Immature natural killer cell (primary cell): ENCODE data around the gene ALKBH1. TPM values are rescaled to one million over a fixed set of nuclear protein-coding genes. Genes with fewer than 3 reads are reported as not detected.
"Not testable (repeated sequence)": the region's sequence is repeated elsewhere in the genome, so short reads cannot be mapped to it uniquely, and the experiment has no call there.

Experiments
- DNase-seq, 3 donors: peaks; one replicate each; pipeline ENCODE4 v3.0.0; 2022; ENCODE audit warnings: mixed read lengths in 1 of 3
- H3K27ac Mint-ChIP-seq, 6 donors: one replicate each; pipeline ENCODE4 v1.8.0; 2020; ENCODE audit warnings: mixed read lengths in 6 of 6, mild to moderate bottlenecking in 5 of 6, inconsistent platforms in 4 of 6, moderate library complexity in 3 of 6
- H3K27me3 Mint-ChIP-seq, 3 donors: one replicate each; pipeline ENCODE4 v1.8.0; 2020 to 2021; ENCODE audit warnings: low read depth in 3 of 3, mild to moderate bottlenecking in 3 of 3, mixed read lengths in 3 of 3, moderate library complexity in 3 of 3, inconsistent platforms in 1 of 3
- H3K36me3 Mint-ChIP-seq, 3 donors: one replicate each; pipeline ENCODE4 v1.8.0; 2020; ENCODE audit warnings: mixed read lengths in 3 of 3, inconsistent platforms in 2 of 3, mild to moderate bottlenecking in 2 of 3
- H3K4me1 Mint-ChIP-seq, 2 donors: one replicate each; pipeline ENCODE4 v1.8.0; 2020; ENCODE audit warnings: inconsistent platforms in 2 of 2, mild to moderate bottlenecking in 2 of 2, mixed read lengths in 2 of 2, moderate library complexity in 1 of 2
- H3K4me3 Mint-ChIP-seq, 5 donors: one replicate each; pipeline ENCODE4 v1.8.0; 2020; ENCODE audit warnings: mild to moderate bottlenecking in 5 of 5, mixed read lengths in 5 of 5, inconsistent platforms in 3 of 5, moderate library complexity in 3 of 5
- H3K9me3 Mint-ChIP-seq, 6 donors: one replicate each; pipeline ENCODE4 v1.8.0; 2020; ENCODE audit warnings: mild to moderate bottlenecking in 6 of 6, mixed read lengths in 6 of 6, inconsistent platforms in 4 of 6, moderate library complexity in 3 of 6
- polyA plus RNA-seq, 3 donors: library from polyadenylated mRNA; unstranded; fragments of 300-500 nt; fragmentation: Illumina TruSeq; gene quantifications; one replicate each; pipeline ENCODE4 v1.2.3, GENCODE V29; 2021

Gene ALKBH1
- polyA plus RNA-seq, result 1 to 10 TPM; 3.3 to 6.2 (median 4.3) TPM

GRCh38 chr14:77707724-77708408 is at the start of gene ALKBH1, which contains the start of gene SLIRP:
Gene ALKBH1 (minus strand): TSS chr14:77708023. CDS start chr14:77708004, 19 bp downstream.
Gene SLIRP (plus strand): TSS chr14:77708103. CDS start chr14:77708112, 9 bp downstream.
- Mint-ChIP-seq H3K36me3 (peaks cover 5 to 13% (median 9%) of the 10 kb centered on the region in 3 donors), H3K27me3 (peaks cover 0 to 7% (median 2%) of the 10 kb centered on the region in 3 donors), H3K4me1 (peaks cover 34 to 50% of the 10 kb centered on the region in 2 donors), H3K4me3 (peak within 1 kb of the TSS; percentile 90 to 96 (median 94)), H3K27ac (peak within 1 kb of the TSS; percentile 83 to 95 (median 90)), H3K9me3 (no peaks in the 10 kb centered on the region)
- peak; percentile 82 to 86 (median 83) for DNase-seq

- Mint-ChIP-seq H3K27ac (peak overlapping the region in 2 of 6 donors; percentile 16 to 35), H3K27me3 (no peaks in the 10 kb centered on the region), H3K4me1 (peaks cover 29 to 74% of the 10 kb centered on the region in 2 donors), H3K36me3 (peaks cover 8 to 31% (median 15%) of the 10 kb centered on the region in 3 donors), H3K9me3 (no peaks in the 10 kb centered on the region), H3K4me3 (no peak overlapping the region)
- DNase-seq, result no peak
Measured at GRCh38 chr14:77752799-77753516, 45.1 kb upstream of the ALKBH1 start.

- Mint-ChIP-seq H3K4me3 (no peak overlapping the region), H3K9me3 (no peaks in the 10 kb centered on the region), H3K27me3 (no peaks in the 10 kb centered on the region), H3K36me3 (peaks cover 8 to 31% (median 15%) of the 10 kb centered on the region in 3 donors), H3K27ac (no peak overlapping the region), H3K4me1 (peaks cover 23 to 67% of the 10 kb centered on the region in 2 donors)
- DNase-seq, result no peak
Measured at GRCh38 chr14:77752266-77752665, 44.4 kb upstream of the ALKBH1 start.

GRCh38 chr14:77747425-77747824 is 39.6 kb upstream of the ALKBH1 start:
- H3K4me3 Mint-ChIP-seq, H3K27ac Mint-ChIP-seq, DNase-seq, H3K9me3 Mint-ChIP-seq, H3K27me3 Mint-ChIP-seq: not testable (repeated sequence)
- Mint-ChIP-seq H3K4me1 (peaks cover 14 to 54% of the 10 kb centered on the region in 2 donors), H3K36me3 (peaks cover 14 to 32% (median 19%) of the 10 kb centered on the region in 3 donors)

- Mint-ChIP-seq H3K27me3 (no peaks in the 10 kb centered on the region), H3K36me3 (peaks cover 14 to 34% (median 19%) of the 10 kb centered on the region in 3 donors), H3K4me1 (peaks cover 16 to 55% of the 10 kb centered on the region in 2 donors), H3K27ac (no peak overlapping the region), H3K4me3 (no peak overlapping the region), H3K9me3 (no peaks in the 10 kb centered on the region)
- DNase-seq, result no peak
Measured at GRCh38 chr14:77746064-77746702, 38.4 kb upstream of the ALKBH1 start.

- Mint-ChIP-seq H3K4me3 (peak overlapping the region in 1 of 5 donors; percentile 29), H3K4me1 (peaks cover 16 to 53% of the 10 kb centered on the region in 2 donors), H3K27me3 (peaks cover 0 to 3% (median 0%) of the 10 kb centered on the region in 3 donors), H3K36me3 (peaks cover 14 to 30% (median 18%) of the 10 kb centered on the region in 3 donors), H3K27ac (peak overlapping the region in 3 of 6 donors; percentile 23 to 59 (median 49)), H3K9me3 (no peaks in the 10 kb centered on the region)
- no peak for DNase-seq
Measured at GRCh38 chr14:77741438-77741837, 33.6 kb upstream of the ALKBH1 start.

- Mint-ChIP-seq H3K4me3 (peak overlapping the region in 1 of 5 donors; percentile 44), H3K4me1 (peaks cover 12 to 38% of the 10 kb centered on the region in 2 donors), H3K9me3 (no peaks in the 10 kb centered on the region), H3K36me3 (peaks cover 10 to 38% (median 19%) of the 10 kb centered on the region in 3 donors), H3K27ac (peak overlapping the region in 2 of 6 donors; percentile 42 to 83), H3K27me3 (peaks cover 0 to 3% (median 0%) of the 10 kb centered on the region in 3 donors)
- DNase-seq, result peak in 1 of 3 donors; percentile 19
Measured at GRCh38 chr14:77738559-77739250, 30.9 kb upstream of the ALKBH1 start.

- Mint-ChIP-seq H3K4me3 (no peak overlapping the region), H3K27me3 (no peaks in the 10 kb centered on the region), H3K9me3 (no peaks in the 10 kb centered on the region), H3K36me3 (peaks cover 17 to 62% (median 40%) of the 10 kb centered on the region in 3 donors), H3K27ac (peak overlapping the region in 1 of 6 donors; percentile 79), H3K4me1 (peaks cover 0 to 5% of the 10 kb centered on the region in 2 donors)
- no peak for DNase-seq
Measured at GRCh38 chr14:77730976-77731497, 23.2 kb upstream of the ALKBH1 start.

- no peak for DNase-seq
- Mint-ChIP-seq H3K9me3 (no peaks in the 10 kb centered on the region), H3K27ac (peak overlapping the region in 2 of 6 donors; percentile 33 to 38), H3K36me3 (peaks cover 16 to 51% (median 28%) of the 10 kb centered on the region in 3 donors), H3K27me3 (peaks cover 2% of the 10 kb centered on the region in 3 donors), H3K4me3 (no peak overlapping the region), H3K4me1 (no peaks in the 10 kb centered on the region)
Measured at GRCh38 chr14:77722301-77722700, 14.5 kb upstream of the ALKBH1 start.

GRCh38 chr14:77721437-77721836 is 13.6 kb upstream of the ALKBH1 start:
- DNase-seq, result no peak
- Mint-ChIP-seq H3K27ac (no peak overlapping the region), H3K9me3 (no peaks in the 10 kb centered on the region), H3K4me1 (no peaks in the 10 kb centered on the region), H3K27me3 (peaks cover 2% of the 10 kb centered on the region in 3 donors), H3K36me3 (peaks cover 15 to 53% (median 26%) of the 10 kb centered on the region in 3 donors), H3K4me3 (no peak overlapping the region)

- peaks cover 4 to 7% of the 10 kb centered on the region in 2 donors for H3K4me1 Mint-ChIP-seq
- no peaks in the 10 kb centered on the region for H3K9me3 Mint-ChIP-seq
- H3K27ac Mint-ChIP-seq, result peak overlapping the region in 3 of 6 donors; percentile 7 to 54 (median 30)
- peaks cover 14 to 48% (median 26%) of the 10 kb centered on the region in 3 donors for H3K36me3 Mint-ChIP-seq
- peaks cover 2 to 5% (median 2%) of the 10 kb centered on the region in 3 donors for H3K27me3 Mint-ChIP-seq
- no peak for DNase-seq
- H3K4me3 Mint-ChIP-seq, result no peak overlapping the region
Measured at GRCh38 chr14:77717608-77718305, 9.9 kb upstream of the ALKBH1 start.

- peak overlapping the region in 1 of 6 donors; percentile 66 for H3K27ac Mint-ChIP-seq
- no peak overlapping the region for H3K4me3 Mint-ChIP-seq
- H3K9me3 Mint-ChIP-seq, result no peaks in the 10 kb centered on the region
- peaks cover 4 to 18% of the 10 kb centered on the region in 2 donors for H3K4me1 Mint-ChIP-seq
- H3K36me3 Mint-ChIP-seq, result peaks cover 7 to 31% (median 19%) of the 10 kb centered on the region in 3 donors
- peaks cover 2 to 3% (median 2%) of the 10 kb centered on the region in 3 donors for H3K27me3 Mint-ChIP-seq
- no peak for DNase-seq
Measured at GRCh38 chr14:77714926-77715325, 7.1 kb upstream of the ALKBH1 start.
